Measurements from ENCODE around the gene FANCC. TPM values are rescaled to one million over a fixed set of nuclear protein-coding genes. Genes with fewer than 3 reads are reported as not detected.

The FANCC gene
- total RNA-seq, 1 experiment from 2014 or later: 25.3 TPM

- POLR2A ChIA-PET (ENCODE audit: low non-redundant PET): no interaction called here
- Histone ChIP-seq H3K4me1 (ENCODE audit: insufficient read depth, low read length, poor library complexity, severe bottlenecking) (peaks cover 2% of the 10 kb centered on the region), H3K36me3 (ENCODE audit: insufficient read depth, low read length, poor library complexity, severe bottlenecking) (no peaks in the 10 kb centered on the region), H3K4me3 (ENCODE audit: low read depth, low read length, poor library complexity, severe bottlenecking) (no peak overlapping the region), H3K27ac (ENCODE audit: low read depth, low read length, poor library complexity, severe bottlenecking) (no peak overlapping the region), H3K27me3 (replicated peaks; ENCODE audit: insufficient read depth, low read depth, low read length, poor library complexity) (no peaks in the 10 kb centered on the region), H3K9me3 (ENCODE audit: low read depth, low read length, poor library complexity, severe bottlenecking) (peaks cover 8% of the 10 kb centered on the region)
- intact Hi-C loops (cut with micrococcal nuclease; ENCODE audit: unreplicated experiment): no loop called here
- CTCF ChIA-PET: no interaction called here
- TF ChIP-seq EZH2 (IDR thresholded peaks at IDR 0.05; ENCODE audit: borderline replicate concordance, low read depth, low read length, poor library complexity, severe bottlenecking): no peak
- TF ChIP-seq, protein P1, sequence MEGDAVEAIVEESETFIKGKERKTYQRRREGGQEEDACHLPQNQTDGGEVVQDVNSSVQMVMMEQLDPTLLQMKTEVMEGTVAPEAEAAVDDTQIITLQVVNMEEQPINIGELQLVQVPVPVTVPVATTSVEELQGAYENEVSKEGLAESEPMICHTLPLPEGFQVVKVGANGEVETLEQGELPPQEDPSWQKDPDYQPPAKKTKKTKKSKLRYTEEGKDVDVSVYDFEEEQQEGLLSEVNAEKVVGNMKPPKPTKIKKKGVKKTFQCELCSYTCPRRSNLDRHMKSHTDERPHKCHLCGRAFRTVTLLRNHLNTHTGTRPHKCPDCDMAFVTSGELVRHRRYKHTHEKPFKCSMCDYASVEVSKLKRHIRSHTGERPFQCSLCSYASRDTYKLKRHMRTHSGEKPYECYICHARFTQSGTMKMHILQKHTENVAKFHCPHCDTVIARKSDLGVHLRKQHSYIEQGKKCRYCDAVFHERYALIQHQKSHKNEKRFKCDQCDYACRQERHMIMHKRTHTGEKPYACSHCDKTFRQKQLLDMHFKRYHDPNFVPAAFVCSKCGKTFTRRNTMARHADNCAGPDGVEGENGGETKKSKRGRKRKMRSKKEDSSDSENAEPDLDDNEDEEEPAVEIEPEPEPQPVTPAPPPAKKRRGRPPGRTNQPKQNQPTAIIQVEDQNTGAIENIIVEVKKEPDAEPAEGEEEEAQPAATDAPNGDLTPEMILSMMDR (conservative IDR thresholded peaks at IDR 0.05; ENCODE audit: low read depth, low read length): no peak
- no peak for DNase-seq (ENCODE audit: low spot score)
- BruUV-seq (replicated peaks): no TSS peak
These were observed 152.5 kb downstream of the FANCC start for GRCh38 chr9:95165004-95165403.

- no peak overlapping the region for H3K27ac ChIP-seq (ENCODE audit: low read depth, low read length, poor library complexity, severe bottlenecking)
- POLR2A ChIA-PET (ENCODE audit: low non-redundant PET): no interaction called here
- CTCF ChIA-PET: interaction anchor here (1.7 kb wide), 1 partner anchor 10 kb away, joined by 7 read pairs; no protein-coding TSS in a partner anchor
- no peaks in the 10 kb centered on the region for H3K27me3 ChIP-seq (replicated peaks; ENCODE audit: insufficient read depth, low read depth, low read length, poor library complexity)
- intact Hi-C loops (cut with micrococcal nuclease; ENCODE audit: unreplicated experiment): no loop called here
- no peak overlapping the region for H3K4me3 ChIP-seq (ENCODE audit: low read depth, low read length, poor library complexity, severe bottlenecking)
- no peaks in the 10 kb centered on the region for H3K36me3 ChIP-seq (ENCODE audit: insufficient read depth, low read length, poor library complexity, severe bottlenecking)
- no peaks in the 10 kb centered on the region for H3K9me3 ChIP-seq (ENCODE audit: low read depth, low read length, poor library complexity, severe bottlenecking)
- peaks cover 17% of the 10 kb centered on the region for H3K4me1 ChIP-seq (ENCODE audit: insufficient read depth, low read length, poor library complexity, severe bottlenecking)
- TF ChIP-seq, protein P1 (conservative IDR thresholded peaks at IDR 0.05; ENCODE audit: low read depth, low read length): no peak
- no peak for TF ChIP-seq EZH2 (IDR thresholded peaks at IDR 0.05; ENCODE audit: borderline replicate concordance, low read depth, low read length, poor library complexity, severe bottlenecking)
- no TSS peak for BruUV-seq (replicated peaks)
- DNase-seq (ENCODE audit: low spot score): peak; percentile 92
These were observed 159.9 kb downstream of the FANCC start for GRCh38 chr9:95157481-95158151.

GRCh38 chr9:95156074-95156473 is 161.4 kb downstream of the FANCC start:
- POLR2A ChIA-PET (ENCODE audit: low non-redundant PET): no interaction called here
- no TSS peak for BruUV-seq (replicated peaks)
- TF ChIP-seq, protein P1 (conservative IDR thresholded peaks at IDR 0.05; ENCODE audit: low read depth, low read length): no peak
- no peak for TF ChIP-seq EZH2 (IDR thresholded peaks at IDR 0.05; ENCODE audit: borderline replicate concordance, low read depth, low read length, poor library complexity, severe bottlenecking)
- no peak overlapping the region for H3K27ac ChIP-seq (ENCODE audit: low read depth, low read length, poor library complexity, severe bottlenecking)
- no peaks in the 10 kb centered on the region for H3K9me3 ChIP-seq (ENCODE audit: low read depth, low read length, poor library complexity, severe bottlenecking)
- H3K4me1 ChIP-seq (ENCODE audit: insufficient read depth, low read length, poor library complexity, severe bottlenecking): peaks cover 17% of the 10 kb centered on the region
- H3K27me3 ChIP-seq (replicated peaks; ENCODE audit: insufficient read depth, low read depth, low read length, poor library complexity): no peaks in the 10 kb centered on the region
- H3K4me3 ChIP-seq (ENCODE audit: low read depth, low read length, poor library complexity, severe bottlenecking): no peak overlapping the region
- DNase-seq (ENCODE audit: low spot score): no peak
- intact Hi-C loops (cut with micrococcal nuclease; ENCODE audit: unreplicated experiment): no loop called here
- H3K36me3 ChIP-seq (ENCODE audit: insufficient read depth, low read length, poor library complexity, severe bottlenecking): no peaks in the 10 kb centered on the region
- CTCF ChIA-PET: no interaction called here
